ENCODE results near the gene CERS3. TPM values are rescaled to one million over a fixed set of nuclear protein-coding genes. Genes with fewer than 3 reads are reported as not detected.
"Not testable (repeated sequence)": the region's sequence is repeated elsewhere in the genome, so short reads cannot be mapped to it uniquely, and the experiment has no call there.

CERS3 gene
- polyA plus RNA-seq, 4 donors: 0.11 to 0.24 (median 0.24) TPM; not detected in 1

DNA sequence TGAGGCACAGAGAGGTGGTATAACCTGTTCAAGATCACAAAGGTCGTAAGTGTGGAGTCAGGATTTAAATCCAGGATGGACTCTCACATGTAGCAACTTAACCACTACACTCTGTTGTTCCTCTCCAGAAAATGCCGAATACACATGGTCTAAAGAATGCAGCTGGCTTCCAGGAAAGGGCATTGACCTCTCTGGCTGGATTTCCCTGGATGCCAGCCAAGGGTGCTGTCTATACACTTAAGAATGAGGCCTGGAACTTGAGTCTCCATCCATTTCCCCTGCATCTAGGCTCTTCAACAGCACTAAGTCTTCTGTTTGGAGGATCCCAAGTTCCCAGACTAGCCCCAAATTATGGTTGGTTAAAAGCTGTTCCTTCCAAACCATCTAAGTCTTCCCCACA, 60.5 kb downstream of the CERS3 start:
- no peak for DNase-seq (ENCODE audit: low read depth in 4 of 4, low spot score in 3 of 4)

DNA sequence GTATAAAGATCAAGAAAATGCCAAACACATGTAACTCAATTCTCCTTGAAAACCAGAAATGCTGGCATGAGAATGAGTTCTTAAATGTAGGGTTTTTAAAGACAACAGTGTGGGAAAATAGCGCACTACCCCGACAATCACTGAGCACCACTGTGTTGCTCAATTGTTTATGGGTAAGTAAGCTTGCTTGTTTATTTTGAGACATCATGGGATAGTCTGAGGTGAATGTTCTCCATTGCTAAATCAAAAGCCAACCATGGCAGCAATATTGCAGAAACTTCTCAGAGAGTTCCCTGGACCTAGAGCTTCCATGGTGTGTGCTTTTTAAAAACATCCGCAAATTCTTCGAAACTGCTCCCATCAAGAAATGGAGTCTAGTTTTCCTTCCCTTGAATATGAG, 62.7 kb downstream of the CERS3 start:
- DNase-seq (ENCODE audit: low read depth in 4 of 4, low spot score in 3 of 4): no peak

DNA sequence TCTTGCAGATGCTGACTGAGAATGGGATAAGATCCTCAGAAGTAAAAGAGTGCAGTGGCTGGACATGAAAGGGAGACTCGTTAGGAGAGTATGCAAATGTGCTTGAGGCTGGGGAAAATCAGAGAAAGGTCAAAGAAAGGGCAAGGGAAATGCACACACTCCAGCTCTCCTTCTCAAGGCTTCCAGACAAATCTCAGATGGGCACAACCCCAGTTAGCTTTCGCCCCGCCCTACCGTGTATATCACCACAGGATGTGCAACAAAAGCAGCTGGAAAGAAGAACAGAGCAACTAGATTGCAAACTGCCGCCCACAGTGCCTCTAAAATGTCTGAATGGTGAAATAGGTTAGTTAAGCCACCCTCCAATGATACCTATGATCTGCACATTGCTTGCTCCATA, 63.9 kb downstream of the CERS3 start:
- no peak for DNase-seq (ENCODE audit: low read depth in 4 of 4, low spot score in 3 of 4)

DNA sequence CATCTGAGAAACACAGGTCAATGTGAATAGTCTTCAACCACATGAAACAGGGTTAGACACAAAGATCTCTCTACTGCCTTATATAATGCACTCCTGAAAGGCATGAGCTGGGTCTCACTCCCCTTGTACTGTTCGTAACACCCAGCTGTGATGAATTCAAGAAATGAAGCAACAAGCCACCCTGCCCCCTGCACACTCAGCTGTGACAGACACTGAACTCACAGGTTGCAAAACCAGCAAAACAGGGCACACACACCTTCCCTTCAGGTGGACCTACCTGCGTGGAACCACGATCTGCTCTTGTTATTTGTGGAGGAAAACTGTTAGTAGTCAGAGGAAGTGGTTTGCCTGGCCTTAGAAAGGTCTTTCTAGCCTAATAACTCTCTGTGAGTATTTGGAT, 64.5 kb downstream of the CERS3 start:
- no peak for DNase-seq (ENCODE audit: low read depth in 4 of 4, low spot score in 3 of 4)

DNA sequence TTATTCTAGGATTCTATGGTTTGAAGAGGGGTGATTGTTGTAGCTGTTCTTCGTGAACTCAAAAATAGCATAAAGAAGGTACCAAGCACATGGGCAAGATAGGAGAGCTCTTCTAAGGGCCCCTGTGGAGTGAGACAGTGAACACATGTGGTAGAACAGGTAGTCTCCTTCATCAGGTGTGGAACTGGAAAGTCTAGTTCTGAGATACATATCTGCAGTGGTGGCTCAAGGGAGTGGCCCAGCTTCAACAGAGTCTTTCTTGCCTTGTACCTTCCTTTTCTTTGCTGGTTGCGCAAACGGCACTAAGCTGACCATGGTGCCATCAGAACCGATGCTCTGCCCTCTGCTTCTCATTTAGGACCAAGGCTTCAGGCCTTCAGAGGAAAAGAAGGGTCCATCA, 65.2 kb downstream of the CERS3 start:
- no peak for DNase-seq (ENCODE audit: low read depth in 4 of 4, low spot score in 3 of 4)

DNA sequence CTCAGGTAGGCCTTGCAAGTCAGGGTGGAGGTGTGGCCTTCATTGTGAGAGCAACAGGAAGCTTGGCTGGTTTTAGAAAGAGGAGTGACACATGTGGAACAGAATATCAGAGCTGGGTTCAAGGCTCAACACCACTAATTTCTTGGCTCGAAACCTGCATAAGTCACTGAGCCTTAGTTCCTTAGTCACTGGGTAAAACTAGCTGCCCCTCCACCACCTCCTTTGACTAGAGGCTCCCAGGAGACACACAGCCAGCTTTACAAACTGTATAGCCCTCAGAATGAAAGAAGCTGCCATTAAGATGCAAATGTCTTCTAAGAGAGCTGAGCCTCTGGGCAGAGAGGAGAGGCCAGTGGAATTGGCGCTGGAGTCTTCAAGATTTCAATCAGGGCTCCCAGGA, 67.7 kb downstream of the CERS3 start:
- DNase-seq (ENCODE audit: low read depth in 4 of 4, low spot score in 3 of 4): no peak

DNA sequence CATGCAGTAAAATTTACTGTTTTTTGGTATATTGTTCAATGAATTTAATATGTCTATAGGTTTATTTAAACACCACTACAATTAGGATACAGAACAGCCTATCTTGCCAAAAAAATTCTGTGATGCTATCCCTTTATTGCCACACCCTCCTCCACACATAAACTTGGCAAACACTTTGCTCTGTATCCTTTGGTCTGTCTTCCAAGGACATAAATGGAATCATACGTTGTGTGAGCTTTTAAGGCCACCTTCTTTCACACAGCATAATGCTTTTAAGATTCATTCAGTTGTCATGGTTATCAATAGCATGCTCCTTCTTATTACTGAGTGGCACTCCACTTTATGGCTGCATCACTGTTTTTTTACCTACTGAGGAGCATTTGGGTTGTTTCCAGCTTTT, 71.5 kb downstream of the CERS3 start:
- no peak for DNase-seq (ENCODE audit: low read depth in 4 of 4, low spot score in 3 of 4)

DNA sequence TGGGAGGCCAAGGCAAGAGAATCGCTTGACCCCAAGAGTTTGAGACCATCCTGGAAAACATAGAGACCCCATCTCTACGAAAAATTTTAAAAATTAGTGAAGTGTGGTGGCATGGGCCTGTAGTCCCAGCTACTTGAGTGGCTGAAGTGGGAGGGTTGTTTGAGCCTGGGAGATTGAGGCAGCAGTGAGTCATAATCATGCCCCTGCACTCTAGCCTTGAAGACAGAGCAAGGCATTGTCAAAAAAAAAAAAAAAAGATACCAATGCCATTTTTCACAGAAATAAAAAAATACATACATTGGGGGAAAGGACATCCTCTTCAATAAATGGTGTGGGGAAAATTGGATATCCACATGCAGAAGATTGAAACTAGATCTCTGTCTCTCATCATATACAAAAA, 74.6 kb downstream of the CERS3 start:
- no peak for DNase-seq (ENCODE audit: low read depth in 4 of 4, low spot score in 3 of 4)

DNA sequence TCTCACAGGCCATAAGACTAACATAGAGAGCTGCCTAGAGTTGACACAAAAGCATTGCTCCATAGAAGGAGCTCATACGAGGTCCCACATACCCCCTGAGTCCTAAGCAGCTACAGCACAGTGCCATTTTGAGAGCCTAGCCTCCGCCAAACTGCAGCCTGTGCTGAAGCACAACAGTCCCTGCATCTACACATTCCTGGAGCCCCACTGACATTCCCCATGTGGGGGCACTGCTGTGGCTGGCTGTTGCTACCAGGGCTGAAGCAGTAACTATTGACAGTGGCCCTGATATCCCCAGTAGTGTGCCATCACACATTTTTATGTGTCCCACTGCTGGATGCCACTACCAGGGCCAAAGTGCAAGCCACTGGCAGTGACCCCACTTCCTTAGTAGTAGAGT, 80.3 kb downstream of the CERS3 start:
- DNase-seq (ENCODE audit: low read depth in 4 of 4, low spot score in 3 of 4): no peak

DNA sequence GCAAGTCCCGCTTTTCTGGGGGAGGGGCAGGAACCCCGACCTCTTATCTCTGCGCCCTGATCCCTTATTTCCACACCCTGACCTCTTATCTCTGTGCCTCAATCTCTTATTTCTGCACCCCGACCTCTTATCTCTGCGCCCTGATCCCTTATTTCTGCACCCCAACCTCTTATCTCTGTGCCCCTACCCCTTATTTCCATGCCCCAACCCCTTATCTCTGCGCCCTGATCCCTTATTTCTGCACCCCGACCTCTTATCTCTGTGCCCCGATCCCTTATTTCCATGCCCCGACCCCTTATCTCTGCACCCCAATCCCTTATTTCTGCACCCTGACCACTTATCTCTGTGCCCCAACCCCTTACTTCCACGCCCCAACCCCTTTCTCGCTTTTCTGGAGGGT, 87.7 kb downstream of the CERS3 start:
- not testable (repeated sequence) for DNase-seq (ENCODE audit: low read depth in 4 of 4, low spot score in 3 of 4)

DNA sequence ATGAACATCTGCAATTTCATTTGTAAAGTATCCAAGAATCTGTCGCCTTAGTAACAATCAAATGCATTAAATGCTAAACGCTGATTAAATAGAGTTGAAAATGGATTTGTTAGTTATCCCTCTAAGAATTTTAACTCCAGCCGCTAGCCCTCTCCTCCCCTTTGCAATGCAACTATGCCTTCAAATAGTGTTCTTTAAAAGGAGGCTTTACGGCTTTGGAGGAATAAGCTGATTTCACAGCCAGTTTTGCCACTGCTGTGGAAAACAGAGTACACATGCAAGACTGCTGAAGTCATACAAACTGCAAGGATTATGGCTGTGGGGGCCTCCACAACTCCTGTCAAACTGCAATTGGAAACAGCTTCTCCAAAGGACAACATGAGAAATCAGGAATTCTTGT, 89.2 kb downstream of the CERS3 start:
- no peak for DNase-seq (ENCODE audit: low read depth in 4 of 4, low spot score in 3 of 4)

DNA sequence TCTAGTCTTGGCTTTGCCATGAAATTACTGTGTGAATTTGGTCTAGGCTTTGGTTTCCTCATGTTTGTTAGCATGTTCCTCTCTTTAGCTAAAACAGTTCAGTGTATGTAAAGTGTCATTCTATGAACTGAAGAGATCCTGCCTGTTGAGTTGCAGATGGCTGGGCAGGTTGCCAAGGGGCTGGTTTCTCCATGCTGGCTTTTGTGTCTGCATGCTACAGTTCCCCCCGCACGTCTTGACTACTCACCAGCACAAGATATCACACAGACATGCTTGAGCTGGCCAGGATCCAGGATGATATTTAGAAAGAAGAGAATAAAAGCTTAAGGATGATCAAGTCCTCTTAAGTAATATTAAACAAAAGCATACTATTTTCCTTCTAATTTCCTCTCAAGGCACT, 90.2 kb downstream of the CERS3 start:
- DNase-seq (ENCODE audit: low read depth in 4 of 4, low spot score in 3 of 4): peak; percentile 31 to 43 (median 38)

DNA sequence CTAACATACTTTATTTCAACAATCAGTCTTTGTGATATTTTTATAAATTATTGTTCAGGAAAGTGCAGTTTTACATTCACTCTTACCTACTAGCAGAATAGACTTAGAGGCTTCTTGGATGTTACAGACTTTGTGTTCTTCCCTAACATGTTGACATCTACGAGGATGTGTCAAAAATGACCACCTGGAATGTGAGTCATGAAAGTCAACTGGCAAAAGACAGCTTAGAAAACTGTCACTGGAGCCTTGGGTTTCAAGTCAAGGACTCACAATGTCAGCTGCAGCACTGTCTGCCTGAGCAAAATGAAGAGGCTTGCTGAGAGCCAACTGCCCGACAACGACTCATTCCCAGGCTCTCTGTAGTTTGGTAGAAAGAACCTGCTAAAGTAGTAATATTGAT, 91.5 kb downstream of the CERS3 start:
- no peak for DNase-seq (ENCODE audit: low read depth in 4 of 4, low spot score in 3 of 4)

DNA sequence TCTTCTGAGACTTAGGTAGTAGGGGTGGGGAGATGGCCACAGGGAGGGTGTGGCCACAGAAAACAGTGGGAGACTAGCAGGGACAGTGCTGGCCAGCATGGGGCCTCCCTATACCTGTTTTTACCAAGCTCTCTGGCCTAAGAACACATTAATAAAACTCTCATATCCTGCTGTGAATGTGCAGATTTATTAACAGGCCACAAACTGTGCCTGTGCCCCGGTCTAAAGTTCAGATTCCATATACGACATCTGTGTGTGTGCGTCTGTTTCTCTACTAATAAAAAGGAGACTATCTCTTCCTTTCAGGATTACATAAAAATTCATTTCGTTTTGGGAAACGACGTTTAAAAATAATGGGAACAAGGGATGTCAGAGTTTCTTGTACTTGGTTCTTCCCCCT, 94.2 kb downstream of the CERS3 start:
- DNase-seq (ENCODE audit: low read depth in 4 of 4, low spot score in 3 of 4): no peak

DNA sequence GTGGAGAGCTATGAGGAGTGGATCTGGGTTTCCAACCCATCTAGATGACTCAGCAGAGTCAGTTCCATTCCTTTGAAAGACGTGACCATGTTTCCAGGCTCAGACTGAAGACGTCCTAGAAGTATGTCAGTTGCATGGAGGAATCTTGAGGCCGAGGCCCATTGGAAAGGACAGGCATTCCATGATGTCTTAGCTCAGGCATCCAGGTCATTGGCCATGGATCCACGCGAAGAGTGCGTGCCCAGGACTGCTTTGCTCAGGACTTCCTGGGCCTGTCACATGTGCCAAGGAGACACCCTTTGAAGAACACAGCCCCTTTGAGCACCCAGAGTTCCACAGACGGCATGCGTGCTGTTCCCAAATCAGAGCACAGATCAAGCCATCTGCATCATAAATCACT, 94.7 kb downstream of the CERS3 start:
- no peak for DNase-seq (ENCODE audit: low read depth in 4 of 4, low spot score in 3 of 4)

DNA sequence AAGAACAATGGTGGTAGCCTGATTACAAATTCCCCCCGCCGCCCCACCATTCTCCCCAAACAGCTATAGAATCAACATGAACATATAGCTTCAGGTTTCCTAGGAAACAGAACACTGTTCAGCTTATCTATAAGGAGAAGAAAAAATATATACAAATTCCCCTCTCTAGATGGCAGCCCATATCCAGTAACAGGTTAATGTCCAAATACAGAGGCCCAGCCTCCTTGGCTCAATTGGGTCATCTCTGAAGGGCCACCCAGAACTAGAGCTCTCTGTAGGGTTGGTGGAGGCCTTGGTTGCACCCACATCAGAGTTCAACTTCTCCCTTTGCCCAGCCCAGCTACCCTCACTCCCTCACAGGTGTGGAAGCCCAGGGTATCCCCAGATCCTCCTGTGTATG, 95.4 kb downstream of the CERS3 start:
- no peak for DNase-seq (ENCODE audit: low read depth in 4 of 4, low spot score in 3 of 4)

DNA sequence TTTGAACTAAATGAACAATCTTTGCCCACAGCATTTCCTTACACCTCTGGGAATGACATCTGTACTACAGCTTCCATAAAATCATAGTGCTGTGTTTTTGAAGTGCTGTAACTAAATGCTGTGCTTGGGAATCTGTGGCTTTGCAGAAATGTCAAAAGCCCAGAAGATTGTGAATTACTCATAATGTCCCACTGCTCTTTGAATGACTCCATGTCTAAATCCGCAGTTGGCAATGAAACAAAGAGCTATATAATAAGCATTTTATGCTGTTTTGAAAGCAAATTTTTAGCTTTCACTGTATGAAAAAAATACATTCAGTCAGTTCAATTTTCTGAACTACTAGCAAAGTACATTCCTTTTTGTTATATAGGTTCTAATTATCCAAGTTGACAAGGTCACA, 98.3 kb downstream of the CERS3 start:
- DNase-seq (ENCODE audit: low read depth in 4 of 4, low spot score in 3 of 4): no peak

DNA sequence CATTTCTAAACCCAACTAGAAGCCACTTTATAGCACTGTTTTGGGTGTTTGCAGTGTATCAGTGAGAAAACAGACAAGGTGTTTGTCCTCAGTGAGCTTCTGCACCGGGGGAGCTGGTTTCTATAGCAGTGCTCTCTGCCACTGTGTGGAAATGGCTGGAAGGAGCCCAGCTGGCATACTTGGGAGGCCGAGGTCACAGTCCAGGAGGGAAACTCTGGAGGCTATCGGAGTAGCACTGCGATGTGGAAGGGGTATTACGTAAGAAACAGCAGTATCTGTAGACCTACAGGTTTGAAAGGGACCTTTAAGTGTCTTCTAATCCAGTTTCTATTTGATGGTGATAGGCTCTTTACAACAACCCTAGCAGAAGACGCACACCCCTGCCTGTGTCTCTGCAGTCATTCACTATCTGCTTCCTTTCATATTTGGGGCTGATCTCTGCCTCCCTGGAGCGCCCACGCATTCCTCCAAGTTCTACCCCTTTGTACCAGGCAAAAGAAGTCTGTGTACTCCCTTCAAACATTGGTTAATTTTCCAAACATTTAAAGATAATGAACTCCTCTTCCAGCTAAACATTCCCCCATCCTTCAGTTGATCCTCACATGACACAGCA, 99.5 kb downstream of the CERS3 start:
- no peak for DNase-seq (ENCODE audit: low read depth in 4 of 4, low spot score in 3 of 4)

DNA sequence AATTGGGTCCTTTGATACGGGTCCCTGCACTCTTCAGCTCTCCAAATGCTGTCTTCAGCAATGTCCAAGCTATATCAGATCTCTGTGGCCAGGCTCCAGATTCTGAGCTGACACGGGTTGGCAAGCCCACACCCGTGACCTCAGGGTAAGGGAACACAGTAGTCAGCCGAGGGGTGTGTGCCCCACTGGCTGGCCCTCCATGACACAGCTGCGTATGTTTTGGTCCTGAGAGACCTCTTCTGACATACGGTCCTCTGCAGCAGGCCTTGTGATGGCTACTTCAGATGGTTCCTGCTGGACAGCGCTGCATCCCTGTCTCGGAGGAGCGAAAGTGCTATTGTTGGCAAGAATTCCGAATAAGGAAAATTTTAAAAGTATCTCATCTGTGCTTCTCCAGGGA, 101.8 kb downstream of the CERS3 start:
- DNase-seq (ENCODE audit: low read depth in 4 of 4, low spot score in 3 of 4): no peak

DNA sequence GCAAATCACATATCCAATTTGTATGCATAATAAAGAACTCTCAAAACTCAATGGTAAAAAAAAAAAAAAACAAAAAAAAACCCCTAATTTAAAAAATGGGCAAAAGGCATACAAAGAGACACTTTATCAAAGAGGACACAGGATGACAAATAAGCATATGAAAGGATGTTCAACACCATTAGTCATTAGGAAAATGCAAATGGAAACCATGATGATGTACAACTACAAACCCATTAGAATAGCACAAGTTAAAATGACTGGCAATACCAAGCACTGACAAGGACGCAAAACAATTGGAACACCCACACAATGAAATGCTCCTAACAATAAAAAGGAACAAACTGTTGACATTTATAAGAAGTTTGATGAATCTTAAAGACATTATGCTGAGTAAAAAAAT, 123.6 kb downstream of the CERS3 start:
- no peak for DNase-seq (ENCODE audit: low read depth in 4 of 4, low spot score in 3 of 4)

DNA sequence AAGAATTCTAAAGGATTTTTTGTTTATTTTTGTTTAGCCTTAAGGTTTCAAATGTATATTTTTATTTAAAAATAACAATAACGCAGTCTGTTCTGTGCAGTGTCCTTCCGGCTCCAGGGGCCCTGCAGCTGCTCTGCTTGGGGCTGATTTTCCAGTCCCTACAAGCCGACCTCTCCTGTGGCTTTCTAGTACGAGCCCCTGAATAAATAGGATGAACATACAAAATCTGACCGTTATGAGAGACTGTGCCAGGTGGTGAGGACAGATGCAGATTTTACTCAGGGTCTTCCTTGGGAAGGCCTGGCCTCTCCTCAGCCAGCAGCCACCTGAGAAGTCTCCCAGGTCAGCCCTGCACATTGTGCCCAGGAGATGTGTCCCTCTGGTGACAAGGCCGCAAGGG, 127.8 kb downstream of the CERS3 start:
- DNase-seq (ENCODE audit: low read depth in 4 of 4, low spot score in 3 of 4): no peak

DNA sequence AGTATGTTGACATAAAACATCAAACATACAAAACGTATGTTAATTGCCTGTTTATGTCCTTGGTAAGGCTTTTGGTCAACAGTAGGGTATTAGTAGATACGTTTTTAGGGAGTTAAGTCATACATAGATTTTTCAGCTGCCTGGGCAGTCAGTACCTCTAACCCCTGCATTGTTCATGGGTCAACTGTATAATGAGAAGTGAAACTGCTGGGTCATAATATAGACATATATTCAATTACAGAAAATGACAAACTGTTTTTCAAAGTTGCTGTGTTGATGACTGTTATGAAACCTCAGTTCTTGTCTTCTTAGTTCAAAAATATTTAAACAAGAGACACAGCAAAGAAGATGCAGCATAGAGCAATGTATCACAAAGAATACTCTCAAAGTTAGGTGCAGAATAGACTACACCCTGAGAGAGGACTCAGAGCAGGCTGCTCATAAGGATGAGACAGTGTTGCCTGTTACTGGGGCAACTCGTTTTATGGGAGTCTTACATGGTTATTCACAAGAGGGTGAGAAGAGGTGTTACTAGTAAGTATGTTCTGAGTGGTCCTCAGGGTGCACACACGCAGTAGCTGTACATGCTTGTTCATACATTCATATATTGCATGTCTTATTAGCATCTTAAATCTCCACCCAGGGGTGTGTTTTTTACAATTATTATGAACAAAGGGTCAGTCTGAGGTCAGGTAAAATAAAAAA, 133.9 kb downstream of the CERS3 start:
- no peak for DNase-seq (ENCODE audit: low read depth in 4 of 4, low spot score in 3 of 4)

DNA sequence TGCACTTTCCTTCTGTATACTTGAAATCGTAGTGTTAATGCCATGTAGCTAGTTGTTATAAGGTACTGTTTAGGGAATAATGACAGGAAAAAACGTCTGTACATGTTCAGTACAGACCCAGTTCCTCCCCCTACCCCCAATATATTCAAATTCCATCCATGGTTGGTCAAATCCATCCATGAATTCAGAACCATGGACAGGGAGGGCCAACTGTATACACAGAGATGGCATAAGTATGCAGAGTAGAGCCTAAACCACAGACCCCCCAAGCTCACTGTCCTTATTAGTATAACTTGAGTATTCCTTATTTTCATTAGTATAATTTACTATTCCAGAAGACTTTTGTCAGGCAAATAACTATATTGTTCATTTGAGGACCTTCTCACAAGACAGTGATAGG, 135.7 kb downstream of the CERS3 start:
- no peak for DNase-seq (ENCODE audit: low read depth in 4 of 4, low spot score in 3 of 4)

All from left renal pelvis (tissue), 4 donors.